Duodenal mucosa (tissue), 2 donors: ENCODE results near the gene S1PR5.

Source experiments
- H3K27ac ChIP-seq: one replicate; pipeline ENCODE4 v1.7.0; 2013; ENCODE audit warnings: low read depth, low read length
- H3K27me3 ChIP-seq, 2 donors: one replicate each; pipeline ENCODE4 v1.7.0; 2013; ENCODE audit warnings: low read length in 2 of 2, control low read depth in 1 of 2; ENCODE audit not compliant: insufficient read depth in 2 of 2, control insufficient read depth in 1 of 2
- H3K36me3 ChIP-seq, 2 donors: one replicate each; pipeline ENCODE4 v1.7.0; 2013; ENCODE audit warnings: low read length in 2 of 2, control low read depth in 1 of 2; ENCODE audit not compliant: insufficient read depth in 2 of 2, control insufficient read depth in 1 of 2
- H3K4me1 ChIP-seq, 2 donors: one replicate each; pipeline ENCODE4 v1.7.0; 2013; ENCODE audit warnings: low read length in 2 of 2, control low read depth in 1 of 2; ENCODE audit not compliant: insufficient read depth in 2 of 2, control insufficient read depth in 1 of 2
- H3K4me3 ChIP-seq, 2 donors: one replicate each; pipeline ENCODE4 v1.7.0; 2013; ENCODE audit warnings: low read length in 2 of 2, low read depth in 1 of 2
- H3K9ac ChIP-seq, 2 donors: one replicate each; pipeline ENCODE4 v1.7.0; 2013; ENCODE audit warnings: low read length in 2 of 2, low read depth in 1 of 2
- H3K9me3 ChIP-seq, 2 donors: one replicate each; pipeline ENCODE4 v1.7.0; 2013; ENCODE audit warnings: low read length in 2 of 2, control low read depth in 1 of 2; ENCODE audit not compliant: control insufficient read depth in 1 of 2

S1PR5 gene

GRCh38 chr19:10516671-10517286 lies 468 bp downstream of the S1PR5 start:
- Histone ChIP-seq H3K4me3 (no peak overlapping the region), H3K4me1 (peaks cover 0 to 19% of the 10 kb centered on the region in 2 donors), H3K27ac (no peak overlapping the region), H3K36me3 (no peaks in the 10 kb centered on the region), H3K9ac (no peak overlapping the region), H3K27me3 (peaks cover 70 to 72% of the 10 kb centered on the region in 2 donors), H3K9me3 (no peaks in the 10 kb centered on the region)

GRCh38 chr19:10516064-10516385 lies 1.2 kb downstream of the S1PR5 start:
- H3K9ac ChIP-seq: no peak overlapping the region
- H3K27me3 ChIP-seq: peaks cover 66 to 72% of the 10 kb centered on the region in 2 donors
- no peaks in the 10 kb centered on the region for H3K36me3 ChIP-seq
- H3K4me3 ChIP-seq: no peak overlapping the region
- no peak overlapping the region for H3K27ac ChIP-seq
- no peaks in the 10 kb centered on the region for H3K9me3 ChIP-seq
- H3K4me1 ChIP-seq: peaks cover 0 to 19% of the 10 kb centered on the region in 2 donors

- no peaks in the 10 kb centered on the region for H3K36me3 ChIP-seq
- no peak overlapping the region for H3K9ac ChIP-seq
- H3K27ac ChIP-seq: no peak overlapping the region
- peaks cover 3 to 21% of the 10 kb centered on the region in 2 donors for H3K4me1 ChIP-seq
- H3K9me3 ChIP-seq: no peaks in the 10 kb centered on the region
- H3K4me3 ChIP-seq: no peak overlapping the region
- H3K27me3 ChIP-seq: peaks cover 65 to 70% of the 10 kb centered on the region in 2 donors
Measured at GRCh38 chr19:10514211-10515145, 2.8 kb downstream of the S1PR5 start.

GRCh38 chr19:10513223-10513622 lies 4.0 kb downstream of the S1PR5 start:
- Histone ChIP-seq H3K4me3 (no peak overlapping the region), H3K27me3 (peaks cover 52 to 57% of the 10 kb centered on the region in 2 donors)

GRCh38 chr19:10510301-10510802 lies 6.9 kb downstream of the S1PR5 start:
- H3K27ac ChIP-seq: no peak overlapping the region
- H3K9ac ChIP-seq: no peak overlapping the region
- H3K4me3 ChIP-seq: no peak overlapping the region
- peaks cover 30 to 31% of the 10 kb centered on the region in 2 donors for H3K27me3 ChIP-seq
- peaks cover 2 to 3% of the 10 kb centered on the region in 2 donors for H3K4me1 ChIP-seq
- no peaks in the 10 kb centered on the region for H3K9me3 ChIP-seq
- H3K36me3 ChIP-seq: no peaks in the 10 kb centered on the region

More at GRCh38 chr19:10513223-10513622, 4.0 kb downstream of the S1PR5 start:
- Histone ChIP-seq H3K27ac (no peak overlapping the region), H3K9me3 (no peaks in the 10 kb centered on the region), H3K36me3 (no peaks in the 10 kb centered on the region), H3K9ac (no peak overlapping the region), H3K4me1 (peaks cover 3 to 14% of the 10 kb centered on the region in 2 donors)

GRCh38 chr19:10508707-10509106 lies 8.5 kb downstream of the S1PR5 start:
- Histone ChIP-seq H3K27ac (no peak overlapping the region), H3K4me1 (peaks cover 2 to 3% of the 10 kb centered on the region in 2 donors), H3K4me3 (no peak overlapping the region), H3K27me3 (peaks cover 15% of the 10 kb centered on the region in 2 donors), H3K9me3 (no peaks in the 10 kb centered on the region), H3K9ac (no peak overlapping the region), H3K36me3 (no peaks in the 10 kb centered on the region)

GRCh38 chr19:10508036-10508435 lies 9.2 kb downstream of the S1PR5 start:
- H3K27ac ChIP-seq: no peak overlapping the region
- H3K27me3 ChIP-seq: peaks cover 8% of the 10 kb centered on the region in 2 donors
- no peaks in the 10 kb centered on the region for H3K36me3 ChIP-seq
- H3K4me1 ChIP-seq: peaks cover 2 to 3% of the 10 kb centered on the region in 2 donors
- H3K9ac ChIP-seq: no peak overlapping the region
- H3K9me3 ChIP-seq: no peaks in the 10 kb centered on the region
- H3K4me3 ChIP-seq: no peak overlapping the region

- H3K9ac ChIP-seq: no peak overlapping the region
- no peaks in the 10 kb centered on the region for H3K9me3 ChIP-seq
- H3K36me3 ChIP-seq: no peaks in the 10 kb centered on the region
- H3K4me1 ChIP-seq: peaks cover 13 to 14% of the 10 kb centered on the region in 2 donors
- no peak overlapping the region for H3K27ac ChIP-seq
- H3K4me3 ChIP-seq: no peak overlapping the region
- H3K27me3 ChIP-seq: peaks cover 4% of the 10 kb centered on the region in 2 donors
Measured at GRCh38 chr19:10505583-10506229, 11.5 kb downstream of the S1PR5 start.

- H3K9ac ChIP-seq: peak within 1 kb of the TSS; percentile 92 to 96
Measured at GRCh38 chr19:10503002-10503789, 14.1 kb downstream of the S1PR5 start, which contains the start of gene KEAP1. Gene KEAP1 (minus strand): TSS chr19:10503356. CDS start chr19:10500033, 3,323 bp downstream.

More at GRCh38 chr19:10503002-10503789, 14.1 kb downstream of the S1PR5 start, which contains the start of gene KEAP1:
- Histone ChIP-seq H3K27ac (peak within 1 kb of the TSS; percentile 95), H3K4me3 (peak within 1 kb of the TSS; percentile 82 to 95), H3K4me1 (peaks cover 21 to 27% of the 10 kb centered on the region in 2 donors), H3K9me3 (no peaks in the 10 kb centered on the region), H3K27me3 (no peaks in the 10 kb centered on the region), H3K36me3 (peaks cover 6 to 10% of the 10 kb centered on the region in 2 donors)
